HUES6 (cell line): ENCODE data around the gene NFIA.

ENCODE experiments used
- H3K27ac ChIP-seq: 2 replicates; pipeline ENCODE4 v1.7.0; 2013; ENCODE audit warnings: low read depth, mild to moderate bottlenecking, low read length, inconsistent platforms
- H3K27me3 ChIP-seq: 2 replicates; pipeline ENCODE4 v1.6.1; 2013; ENCODE audit warnings: low read length; ENCODE audit not compliant: control insufficient read depth, insufficient read depth
- H3K36me3 ChIP-seq: 2 replicates; pipeline ENCODE4 v1.6.1; 2013; ENCODE audit warnings: low read length; ENCODE audit not compliant: control insufficient read depth, insufficient read depth
- H3K4me1 ChIP-seq: 2 replicates; pipeline ENCODE4 v1.6.1; 2013; ENCODE audit warnings: low read length; ENCODE audit not compliant: control insufficient read depth, insufficient read depth
- H3K4me3 ChIP-seq: 2 replicates; pipeline ENCODE4 v1.5.1; 2013; ENCODE audit warnings: low read depth, low read length
- H3K9ac ChIP-seq: one replicate; pipeline ENCODE4 v1.6.1; 2013; ENCODE audit warnings: mild to moderate bottlenecking, low read length
- H3K9me3 ChIP-seq: 2 replicates; pipeline ENCODE4 v1.6.1; 2013; ENCODE audit warnings: low read depth, low read length; ENCODE audit not compliant: control insufficient read depth, insufficient read depth

The NFIA gene

DNA sequence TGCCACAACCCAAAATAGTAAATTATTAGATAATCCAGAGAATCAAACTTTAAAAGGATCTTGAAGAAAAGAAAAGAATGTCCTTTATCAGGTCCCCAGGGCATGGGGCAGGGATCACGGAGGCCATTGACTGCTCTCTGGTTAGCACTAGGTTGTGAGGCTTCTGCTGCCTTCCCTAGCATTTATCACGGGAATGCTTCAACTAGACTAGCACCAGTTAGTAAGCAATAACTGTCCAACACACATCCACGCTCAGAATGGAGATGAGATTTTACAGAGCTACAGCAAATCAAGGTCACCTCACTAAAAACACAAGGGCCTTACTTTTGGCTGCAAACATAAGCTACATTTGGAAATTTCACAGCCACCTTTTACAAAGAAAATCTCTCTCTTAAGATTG lies 304.0 kb downstream of the NFIA start:
- H3K27me3 ChIP-seq = peaks cover 3% of the 10 kb centered on the region; the same call in 1 of the 2 replicates
- peaks cover 11% of the 10 kb centered on the region for H3K9me3 ChIP-seq
- H3K36me3 ChIP-seq = no peaks in the 10 kb centered on the region
- no peak overlapping the region for H3K4me3 ChIP-seq
- H3K27ac ChIP-seq = no peak overlapping the region
- H3K9ac ChIP-seq = no peak overlapping the region
- 0 out of 2 replicates have a peak, but pooled peaks cover 4% of the 10 kb centered on the region for H3K4me1 ChIP-seq

DNA sequence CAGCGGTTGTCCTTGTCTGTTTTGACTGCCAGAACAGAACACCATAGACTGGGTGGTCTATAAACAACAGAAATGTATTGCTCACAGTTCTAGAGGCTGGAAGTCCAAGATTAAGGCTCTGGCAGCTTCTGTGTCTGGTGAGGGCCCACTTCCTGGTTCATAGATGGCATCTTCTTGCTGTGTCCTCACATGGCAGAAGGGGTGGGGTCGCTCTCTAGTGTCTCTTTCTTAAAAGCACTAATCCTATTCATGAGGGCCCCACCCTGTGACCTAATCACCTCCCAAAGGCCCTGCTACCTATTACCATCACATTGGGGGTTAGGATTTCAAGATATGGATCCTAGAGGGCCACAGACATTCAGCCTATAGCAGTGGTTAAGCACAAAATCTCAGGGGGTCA lies 304.4 kb downstream of the NFIA start:
- H3K4me3 ChIP-seq = no peak overlapping the region
- H3K9ac ChIP-seq = no peak overlapping the region
- H3K27me3 ChIP-seq = peaks cover 5% of the 10 kb centered on the region; the same call in 1 of the 2 replicates
- 0 out of 2 replicates have a peak, but pooled peaks cover 4% of the 10 kb centered on the region for H3K4me1 ChIP-seq
- no peaks in the 10 kb centered on the region for H3K36me3 ChIP-seq
- H3K27ac ChIP-seq = no peak overlapping the region
- H3K9me3 ChIP-seq = peaks cover 11% of the 10 kb centered on the region

DNA sequence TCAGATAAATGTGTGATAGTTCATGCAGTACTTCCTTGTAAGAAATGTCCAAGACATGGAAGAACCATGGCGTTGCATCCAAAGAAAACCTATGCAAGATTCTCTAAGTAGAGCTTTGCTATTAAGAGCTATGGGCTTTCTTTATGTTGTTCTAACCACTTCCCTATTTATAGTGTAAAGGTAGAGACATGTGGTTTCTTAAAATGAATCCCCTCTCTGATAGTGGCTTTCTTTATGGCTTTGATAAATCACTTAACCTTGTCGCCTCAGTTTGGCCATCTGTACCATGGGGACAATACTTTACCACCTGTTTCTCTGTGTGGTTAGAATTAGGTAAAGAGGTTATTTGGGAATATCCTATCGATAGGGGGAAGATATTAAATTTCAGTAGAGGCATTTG lies 305.5 kb downstream of the NFIA start:
- no peak overlapping the region for H3K27ac ChIP-seq
- no peak overlapping the region for H3K4me3 ChIP-seq
- peaks cover 11% of the 10 kb centered on the region for H3K9me3 ChIP-seq
- H3K4me1 ChIP-seq = 0 out of 2 replicates have a peak, but pooled peaks cover 4% of the 10 kb centered on the region
- H3K27me3 ChIP-seq = peaks cover 7% of the 10 kb centered on the region; the same call in 1 of the 2 replicates
- H3K9ac ChIP-seq = no peak overlapping the region
- H3K36me3 ChIP-seq = no peaks in the 10 kb centered on the region

DNA sequence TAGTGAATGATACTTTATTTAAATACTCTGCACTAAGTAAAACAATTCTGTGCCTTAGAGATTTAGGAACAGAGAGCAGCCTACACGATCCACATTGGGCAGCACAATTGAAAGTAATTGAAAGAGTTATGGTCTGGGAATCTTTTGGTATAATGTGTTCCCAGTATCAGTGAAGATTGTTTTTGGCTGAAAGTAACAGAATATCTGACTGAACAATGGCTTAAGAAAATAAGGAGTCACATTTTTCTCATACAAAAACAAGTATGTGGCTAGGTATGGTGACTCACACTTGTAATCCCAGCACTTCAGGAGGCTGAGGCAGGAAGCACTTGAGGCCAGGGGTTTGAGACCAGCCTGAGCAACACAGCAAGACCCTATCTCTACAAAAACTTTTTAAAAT lies 306.2 kb downstream of the NFIA start:
- H3K9ac ChIP-seq = no peak overlapping the region
- peaks cover 7% of the 10 kb centered on the region; the same call in 1 of the 2 replicates for H3K27me3 ChIP-seq
- 0 out of 2 replicates have a peak, but pooled peaks cover 4% of the 10 kb centered on the region for H3K4me1 ChIP-seq
- no peak overlapping the region for H3K27ac ChIP-seq
- H3K4me3 ChIP-seq = no peak overlapping the region
- H3K9me3 ChIP-seq = peaks cover 11% of the 10 kb centered on the region
- H3K36me3 ChIP-seq = no peaks in the 10 kb centered on the region

DNA sequence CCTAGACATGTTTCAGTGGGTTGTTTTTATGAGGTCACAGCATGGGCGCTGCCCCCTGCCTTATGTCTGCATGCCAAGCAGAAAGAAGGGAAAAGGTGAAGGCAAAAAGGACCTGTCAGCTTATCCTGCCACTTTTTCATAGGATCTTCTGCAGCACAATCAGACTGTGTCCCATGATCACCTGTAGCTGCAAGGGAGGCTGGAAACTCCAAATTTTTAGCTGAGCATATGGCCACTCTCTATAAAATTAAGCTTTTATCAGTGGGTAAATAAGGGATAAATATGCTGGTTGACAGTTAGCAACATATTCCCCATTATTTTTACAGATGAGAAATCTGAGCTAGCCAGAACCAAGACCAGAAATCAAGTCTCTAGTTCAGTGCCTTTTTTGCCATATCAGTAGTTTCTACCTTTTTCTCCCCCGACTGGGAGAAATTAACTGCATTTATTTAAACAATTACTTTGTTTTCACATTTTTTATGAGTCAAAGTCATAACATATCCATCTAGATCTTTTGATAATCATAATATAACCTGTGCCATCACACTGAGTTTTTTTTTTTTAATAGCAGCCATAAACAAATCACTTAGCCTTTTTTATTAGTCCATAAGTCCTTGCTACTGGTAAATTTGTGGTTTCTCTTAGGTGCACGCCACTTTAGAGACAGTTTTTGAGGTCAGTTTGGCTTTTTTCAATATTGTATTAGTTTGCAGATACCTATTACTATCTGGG lies 307.0 kb downstream of the NFIA start:
- Histone ChIP-seq H3K36me3 (no peaks in the 10 kb centered on the region), H3K9me3 (peaks cover 11% of the 10 kb centered on the region), H3K9ac (no peak overlapping the region), H3K4me3 (no peak overlapping the region), H3K27ac (no peak overlapping the region), H3K4me1 (0 out of 2 replicates have a peak, but pooled peaks cover 4% of the 10 kb centered on the region), H3K27me3 (peaks cover 7% of the 10 kb centered on the region; the same call in 1 of the 2 replicates)

DNA sequence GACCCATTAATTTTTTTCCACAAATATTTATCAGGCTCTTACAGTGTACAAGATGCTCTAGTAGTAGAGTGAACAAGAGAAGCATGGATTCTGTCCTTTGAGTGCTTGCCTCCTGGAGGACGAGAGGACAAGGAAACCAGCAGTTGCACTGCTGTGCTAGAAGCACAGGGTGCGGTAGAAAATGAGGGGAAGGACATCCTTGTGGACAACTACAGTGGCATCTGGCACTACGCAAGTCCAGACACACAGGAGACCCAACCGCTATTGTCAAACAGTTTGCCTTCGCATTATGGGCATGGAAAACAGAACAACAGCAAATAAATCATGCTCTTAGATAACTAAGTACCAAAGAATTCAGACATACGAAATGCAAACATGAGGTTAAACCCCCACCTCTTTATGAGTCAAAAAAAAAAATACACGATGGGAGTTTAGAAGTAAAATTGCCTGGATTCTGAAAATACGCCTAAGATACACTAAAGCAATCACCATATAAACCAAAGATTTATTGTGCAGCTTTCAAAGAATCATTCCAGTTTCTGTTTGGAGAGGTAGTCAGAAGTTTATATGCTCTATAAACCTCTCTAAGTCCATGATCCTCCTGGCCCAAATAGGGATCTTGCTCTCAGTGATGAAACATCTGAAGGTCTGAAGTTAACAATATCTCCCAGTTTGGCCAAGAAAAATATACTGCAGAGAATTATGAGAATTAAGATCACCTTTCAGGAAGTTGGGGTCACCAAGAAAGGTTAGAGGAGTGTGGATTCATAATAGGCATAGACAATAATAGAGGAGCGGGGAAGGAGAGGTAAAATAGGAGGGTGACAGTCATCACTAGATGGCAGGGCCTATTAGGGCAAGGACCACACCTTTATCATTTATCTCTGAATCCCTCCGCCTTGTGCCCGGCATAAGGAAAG lies 307.8 kb downstream of the NFIA start:
- no peak overlapping the region for H3K27ac ChIP-seq
- H3K9me3 ChIP-seq = peaks cover 11% of the 10 kb centered on the region
- H3K36me3 ChIP-seq = no peaks in the 10 kb centered on the region

DNA sequence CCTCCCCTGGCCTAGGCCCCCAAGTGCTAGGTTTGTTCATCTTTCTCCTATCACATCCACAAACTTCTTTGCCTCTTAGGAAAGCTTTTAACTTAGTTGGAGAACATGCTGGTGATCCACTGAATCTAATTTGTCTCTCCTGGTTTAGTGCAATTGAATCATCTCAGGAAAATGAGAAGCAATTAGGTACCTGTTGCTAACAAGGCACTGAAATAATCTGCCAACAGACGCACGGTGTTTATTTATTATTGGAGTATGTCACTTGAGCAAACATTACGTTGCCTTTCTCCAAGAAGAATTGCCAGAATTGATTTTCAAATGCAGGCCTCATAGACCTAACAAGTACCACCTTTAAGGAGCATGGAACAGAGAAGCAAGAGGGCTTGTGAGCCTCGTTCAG lies 309.4 kb downstream of the NFIA start:
- Histone ChIP-seq H3K4me3 (no peak overlapping the region), H3K9me3 (peaks cover 11% of the 10 kb centered on the region), H3K9ac (no peak overlapping the region), H3K27me3 (peaks cover 7% of the 10 kb centered on the region; the same call in 1 of the 2 replicates), H3K36me3 (no peaks in the 10 kb centered on the region), H3K27ac (no peak overlapping the region), H3K4me1 (0 out of 2 replicates have a peak, but pooled peaks cover 2% of the 10 kb centered on the region)

More for the DNA sequence above, 307.8 kb downstream of the NFIA start:
- 0 out of 2 replicates have a peak, but pooled peaks cover 4% of the 10 kb centered on the region for H3K4me1 ChIP-seq
- peaks cover 7% of the 10 kb centered on the region; the same call in 1 of the 2 replicates for H3K27me3 ChIP-seq
- H3K4me3 ChIP-seq = no peak overlapping the region
- no peak overlapping the region for H3K9ac ChIP-seq

DNA sequence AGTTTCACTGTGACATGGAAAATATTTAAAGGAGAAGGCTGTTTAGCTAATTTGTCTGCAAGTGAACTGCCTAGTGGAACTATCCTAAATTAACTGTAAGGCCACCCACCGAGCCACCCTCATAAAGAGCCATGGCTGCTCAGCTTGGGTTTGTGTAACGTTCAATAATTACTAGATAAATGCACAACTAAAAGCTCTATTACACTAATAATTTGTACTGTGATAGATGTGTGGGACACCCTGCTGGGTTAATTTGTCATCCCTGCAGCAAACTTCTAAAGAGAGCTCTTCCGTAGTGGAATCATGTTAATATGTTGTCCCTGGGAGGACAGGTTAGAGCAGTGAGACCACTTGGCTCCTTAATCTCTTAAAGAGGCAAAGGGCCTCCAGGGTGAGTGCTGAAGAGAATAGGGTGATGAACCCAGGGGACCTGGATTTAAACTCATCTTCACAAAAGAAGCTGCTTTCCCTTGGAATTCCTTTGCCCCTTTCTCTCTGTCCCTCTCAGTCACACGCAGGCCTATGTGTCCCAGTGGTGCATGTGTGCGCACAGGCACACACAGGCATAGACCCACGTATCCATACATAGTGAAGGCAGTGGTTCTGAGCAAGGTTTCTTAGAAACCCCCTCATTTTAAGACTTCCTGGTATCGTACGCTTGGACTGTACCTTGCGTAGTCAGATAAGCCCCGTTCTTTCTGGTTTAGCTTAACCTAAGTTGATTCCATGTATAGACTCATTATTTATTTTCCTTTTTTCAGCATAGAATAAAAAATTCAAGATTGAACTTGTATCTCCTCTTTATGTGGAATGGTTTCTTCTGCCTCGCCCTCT lies 310.3 kb downstream of the NFIA start:
- no peak overlapping the region for H3K27ac ChIP-seq
- peaks cover 11% of the 10 kb centered on the region for H3K9me3 ChIP-seq

DNA sequence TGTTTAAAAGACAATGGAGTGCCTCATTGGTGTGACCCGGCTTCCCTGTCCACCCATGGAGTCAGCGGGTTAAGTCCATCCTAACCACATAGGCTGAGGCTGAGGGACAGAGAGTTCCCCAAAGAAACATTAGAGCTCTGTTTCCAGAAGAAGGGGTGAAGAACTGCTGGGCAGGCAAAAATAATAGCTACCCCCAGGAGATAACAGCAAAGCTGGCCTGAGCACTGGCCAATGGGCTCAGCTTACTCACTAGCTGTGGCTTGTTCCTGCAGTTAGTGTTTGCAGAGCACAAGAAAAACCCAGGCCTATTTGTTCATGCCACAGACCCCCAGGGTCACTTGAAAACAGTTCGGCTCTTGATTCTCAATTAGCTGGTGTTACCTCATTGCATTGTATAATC lies 311.2 kb downstream of the NFIA start:
- Histone ChIP-seq H3K27ac (no peak overlapping the region), H3K4me3 (no peak overlapping the region), H3K36me3 (no peaks in the 10 kb centered on the region), H3K9me3 (peaks cover 11% of the 10 kb centered on the region), H3K27me3 (peaks cover 7% of the 10 kb centered on the region; the same call in 1 of the 2 replicates), H3K4me1 (no peaks in the 10 kb centered on the region), H3K9ac (no peak overlapping the region)

More for the DNA sequence above, 310.3 kb downstream of the NFIA start:
- H3K9ac ChIP-seq = no peak overlapping the region
- H3K36me3 ChIP-seq = no peaks in the 10 kb centered on the region
- H3K4me1 ChIP-seq = no peaks in the 10 kb centered on the region
- no peak overlapping the region for H3K4me3 ChIP-seq
- peaks cover 7% of the 10 kb centered on the region; the same call in 1 of the 2 replicates for H3K27me3 ChIP-seq

DNA sequence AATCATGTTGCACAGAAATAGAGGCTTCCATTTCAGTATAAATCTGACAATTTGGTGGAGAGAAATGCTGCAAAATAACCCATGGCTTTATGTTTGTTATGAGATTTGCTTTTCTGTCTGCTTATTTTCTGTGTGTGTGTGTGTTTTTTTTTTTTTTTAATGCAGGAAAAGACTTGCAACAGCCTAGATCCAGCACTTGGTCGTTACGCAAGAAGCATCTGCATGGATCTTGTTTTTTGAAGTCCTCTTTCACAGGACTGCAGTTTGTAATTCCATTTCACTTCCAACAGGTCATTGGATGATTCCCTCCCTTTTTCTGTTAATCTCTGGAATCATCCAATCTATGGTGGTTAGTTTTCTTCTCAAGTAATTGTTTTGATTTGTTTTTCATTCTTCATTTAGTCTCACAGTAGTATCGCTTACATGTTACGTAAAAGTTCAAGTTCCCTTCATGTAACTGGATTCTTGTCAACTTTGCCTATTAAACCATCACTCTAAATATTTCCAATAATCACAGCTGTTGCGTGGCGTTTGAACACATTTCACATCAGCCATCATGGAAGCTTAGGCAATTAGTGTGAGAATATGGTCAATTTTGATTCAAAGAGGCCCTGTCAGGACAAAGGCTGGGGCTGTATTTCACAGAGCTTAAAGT lies 312.9 kb downstream of the NFIA start:
- Histone ChIP-seq H3K27me3 (peaks cover 5% of the 10 kb centered on the region; the same call in 1 of the 2 replicates), H3K27ac (no peak overlapping the region), H3K9me3 (no peaks in the 10 kb centered on the region), H3K36me3 (no peaks in the 10 kb centered on the region), H3K9ac (no peak overlapping the region), H3K4me3 (no peak overlapping the region), H3K4me1 (no peaks in the 10 kb centered on the region)
